Natural killer cell (primary cell): ENCODE results near the gene ALPK1. TPM values are rescaled to one million over a fixed set of nuclear protein-coding genes. Genes with fewer than 3 reads are reported as not detected.

Experiments used
- ATAC-seq, 3 donors: fragments of 150-1000 bp in 2 of 3; fragments of 200-7000 bp in 1 of 3; cut with Tn5 transposase; 1 replicate in 1 of 3; 2 replicates in 2 of 3; pipeline ENCODE4 v1.10.0; 2021; ENCODE audit warnings: mild to moderate bottlenecking in 2 of 3, moderate library complexity in 2 of 3
- DNase-seq, 2 donors: peaks; one replicate each; pipeline versions ENCODE4 v3.0.0 to v3.0.0-alpha.2; 2013 to 2021; ENCODE audit warnings: mixed read lengths in 1 of 2
- H3K27ac ChIP-seq: one replicate; pipeline ENCODE4 v1.5.1; 2013; ENCODE audit warnings: mild to moderate bottlenecking, low read length
- H3K27me3 ChIP-seq: one replicate; pipeline ENCODE4 v1.6.1; 2013; ENCODE audit warnings: low read length; ENCODE audit not compliant: control insufficient read depth, insufficient read depth
- H3K36me3 ChIP-seq: one replicate; pipeline ENCODE4 v1.6.1; 2013; ENCODE audit warnings: low read length; ENCODE audit not compliant: control insufficient read depth, insufficient read depth
- H3K4me1 ChIP-seq: one replicate; pipeline ENCODE4 v1.6.1; 2013; ENCODE audit warnings: low read length; ENCODE audit not compliant: control insufficient read depth, insufficient read depth
- H3K4me3 ChIP-seq: one replicate; pipeline ENCODE4 v1.5.1; 2013; ENCODE audit warnings: low read length
- H3K9me3 ChIP-seq: one replicate; pipeline ENCODE4 v1.6.1; 2013; ENCODE audit warnings: low read length; ENCODE audit not compliant: control insufficient read depth, insufficient read depth
- H3K27ac Mint-ChIP-seq, 2 donors: one replicate each; pipeline ENCODE4 v1.8.0; 2022; ENCODE audit warnings: mild to moderate bottlenecking in 2 of 2, mixed read lengths in 2 of 2, moderate library complexity in 1 of 2
- H3K27me3 Mint-ChIP-seq, 2 donors: one replicate each; pipeline ENCODE4 v1.8.0; 2022; ENCODE audit warnings: low read depth in 2 of 2, mixed read lengths in 2 of 2
- H3K36me3 Mint-ChIP-seq: one replicate; pipeline ENCODE4 v1.8.0; 2022; ENCODE audit warnings: mixed read lengths
- H3K4me1 Mint-ChIP-seq, 2 donors: one replicate each; pipeline ENCODE4 v1.8.0; 2022; ENCODE audit warnings: mixed read lengths in 2 of 2
- H3K4me3 Mint-ChIP-seq: one replicate; pipeline ENCODE4 v1.8.0; 2022; ENCODE audit warnings: mild to moderate bottlenecking, moderate library complexity, mixed read lengths
- H3K9me3 Mint-ChIP-seq, 2 donors: one replicate each; pipeline ENCODE4 v1.8.0; 2022; ENCODE audit warnings: mixed read lengths in 2 of 2
- CTCF ChIP-seq: fragments of 200-600 bp; IDR thresholded peaks from one replicate; pipeline ENCODE4 v1.8.0; 2022; ENCODE audit warnings: antibody characterized with exemption
- WGBS: methylation state at CpG from one replicate; pipeline ENCODE4 v1.1.7; 2013; ENCODE audit warnings: missing lambda C conversion rate; ENCODE audit not compliant: insufficient coverage; 5-methylcytosine and 5-hydroxymethylcytosine counted together
- intact Hi-C: fragments of 100-400 bp; cut with micrococcal nuclease; formaldehyde crosslinking; loops from one replicate; pipeline ENCODE4 v1.14.2; 2022
- total RNA-seq, 4 donors: library from RNA; stranded (reverse); fragments of 120-200 nt in 1 of 4; gene quantifications; one replicate each; pipeline versions ENCODE4 v1.2.3 to v1.2.4, GENCODE V29; 2013 to 2022

ALPK1 gene
- total RNA-seq, 3 donors from 2014 or later (not counting 1 experiment from before 2014, with no cell fraction given), result 1.9 to 6.5 (median 3.9) TPM

GRCh38 chr4:112352736-112353135 lies 55.6 kb downstream of the ALPK1 start:
- DNase-seq (no peak), ATAC-seq (no peak)
- no peaks in the 10 kb centered on the region for H3K36me3 ChIP-seq
- H3K9me3 ChIP-seq, result no peaks in the 10 kb centered on the region
- H3K9me3 Mint-ChIP-seq, result no peaks in the 10 kb centered on the region
- no peak for TF ChIP-seq CTCF
- no peak overlapping the region for H3K4me3 Mint-ChIP-seq
- no peak overlapping the region for H3K4me3 ChIP-seq
- no peak overlapping the region for H3K27ac ChIP-seq
- intact Hi-C loops, result no loop called here
- no peak overlapping the region for H3K27ac Mint-ChIP-seq
- no peaks in the 10 kb centered on the region for H3K4me1 ChIP-seq
- peaks cover 0 to 9% of the 10 kb centered on the region in 2 donors for H3K27me3 Mint-ChIP-seq
- H3K36me3 Mint-ChIP-seq, result no peaks in the 10 kb centered on the region
- H3K27me3 ChIP-seq, result no peaks in the 10 kb centered on the region
- H3K4me1 Mint-ChIP-seq, result no peaks in the 10 kb centered on the region

- Mint-ChIP-seq H3K4me3 (no peak overlapping the region), H3K27ac (no peak overlapping the region), H3K4me1 (no peaks in the 10 kb centered on the region), H3K27me3 (peaks cover 0 to 9% of the 10 kb centered on the region in 2 donors), H3K9me3 (no peaks in the 10 kb centered on the region), H3K36me3 (no peaks in the 10 kb centered on the region)
- intact Hi-C loops, result no loop called here
- H3K4me1 ChIP-seq, result no peaks in the 10 kb centered on the region
- DNase-seq, result no peak
- TF ChIP-seq CTCF, result no peak
- no peaks in the 10 kb centered on the region for H3K36me3 ChIP-seq
- peaks cover 6% of the 10 kb centered on the region for H3K9me3 ChIP-seq
- 98% methylated on average over 20 of the region's 20 CpGs for WGBS
- H3K27me3 ChIP-seq, result no peaks in the 10 kb centered on the region
- H3K4me3 ChIP-seq, result no peak overlapping the region
- ATAC-seq, result no peak
- H3K27ac ChIP-seq, result no peak overlapping the region
These were observed 58.5 kb downstream of the ALPK1 start for GRCh38 chr4:112355662-112356061.

- no peak for TF ChIP-seq CTCF
- Histone ChIP-seq H3K4me1 (no peaks in the 10 kb centered on the region), H3K27ac (no peak overlapping the region), H3K4me3 (no peak overlapping the region), H3K9me3 (peaks cover 9% of the 10 kb centered on the region), H3K27me3 (no peaks in the 10 kb centered on the region), H3K36me3 (no peaks in the 10 kb centered on the region)
- intact Hi-C loops, result no loop called here
- no peak for ATAC-seq
- peaks cover 0 to under 1% of the 10 kb centered on the region in 2 donors for H3K9me3 Mint-ChIP-seq
- no peaks in the 10 kb centered on the region for H3K4me1 Mint-ChIP-seq
- no peaks in the 10 kb centered on the region for H3K36me3 Mint-ChIP-seq
- 96% methylated on average over 11 of the region's 11 CpGs for WGBS
- H3K4me3 Mint-ChIP-seq, result no peak overlapping the region
- H3K27me3 Mint-ChIP-seq, result peaks cover 0 to 9% of the 10 kb centered on the region in 2 donors
- no peak for DNase-seq
- H3K27ac Mint-ChIP-seq, result no peak overlapping the region
These were observed 60.3 kb downstream of the ALPK1 start for GRCh38 chr4:112357453-112357852.

GRCh38 chr4:112357897-112358296 lies 60.7 kb downstream of the ALPK1 start:
- no peak for ATAC-seq
- H3K9me3 Mint-ChIP-seq, result peaks cover 2% of the 10 kb centered on the region in 2 donors

More at GRCh38 chr4:112357897-112358296, 60.7 kb downstream of the ALPK1 start:
- H3K27me3 ChIP-seq, result no peaks in the 10 kb centered on the region
- H3K27ac Mint-ChIP-seq, result no peak overlapping the region
- TF ChIP-seq CTCF, result no peak
- no peak overlapping the region for H3K4me3 ChIP-seq
- intact Hi-C loops, result no loop called here
- H3K4me3 Mint-ChIP-seq, result no peak overlapping the region
- peaks cover 0 to 5% of the 10 kb centered on the region in 2 donors for H3K27me3 Mint-ChIP-seq
- no peak for DNase-seq
- no peak overlapping the region for H3K27ac ChIP-seq
- WGBS, result 90% methylated on average over 14 of the region's 14 CpGs
- H3K4me1 Mint-ChIP-seq, result no peaks in the 10 kb centered on the region
- no peaks in the 10 kb centered on the region for H3K4me1 ChIP-seq
- H3K36me3 ChIP-seq, result no peaks in the 10 kb centered on the region
- peaks cover 9% of the 10 kb centered on the region for H3K9me3 ChIP-seq
- H3K36me3 Mint-ChIP-seq, result no peaks in the 10 kb centered on the region
